Measurements from ENCODE around the gene SH2B2.

SH2B2 gene

GRCh38 chr7:102286237-102287110 is at the start of gene SH2B2:
TSS of gene SH2B2 (plus strand) at chr7:102286868. CDS start at chr7:102300551, 13,683 bp downstream.
- DNase-seq (ENCODE audit: low read depth), result no peak

DNA sequence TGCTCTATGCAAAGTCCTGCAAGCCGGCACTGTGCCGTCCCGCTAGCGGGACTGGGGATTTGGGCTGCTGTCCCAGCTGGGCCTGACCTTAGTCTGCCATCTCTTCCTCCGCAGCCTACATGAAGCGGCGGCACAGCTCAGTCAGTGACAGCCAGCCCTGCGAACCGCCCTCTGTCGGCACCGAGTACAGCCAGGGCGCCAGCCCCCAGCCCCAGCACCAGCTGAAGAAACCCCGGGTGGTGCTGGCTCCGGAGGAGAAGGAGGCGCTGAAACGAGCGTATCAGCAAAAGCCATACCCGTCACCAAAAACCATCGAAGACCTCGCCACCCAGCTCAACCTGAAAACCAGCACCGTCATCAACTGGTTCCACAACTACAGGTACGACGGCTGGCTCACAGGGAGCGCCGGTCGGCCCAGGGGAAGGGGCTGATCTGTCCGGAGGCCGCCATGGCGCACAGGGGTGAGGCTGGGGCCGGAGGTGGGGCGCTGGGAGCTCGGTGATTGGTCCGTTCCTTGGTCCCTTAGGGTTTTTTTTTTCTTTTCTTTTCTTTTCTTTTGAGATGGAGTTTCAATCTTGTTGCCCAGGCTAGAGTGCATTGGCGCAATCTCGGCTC is 47.4 kb upstream of the SH2B2 start:
- no peak for DNase-seq (ENCODE audit: low read depth)

GRCh38 chr7:102241431-102241830 is 45.2 kb upstream of the SH2B2 start:
- DNase-seq (ENCODE audit: low read depth), result no peak

- DNase-seq (ENCODE audit: low read depth), result no peak
Observed at GRCh38 chr7:102244601-102245000, 42.1 kb upstream of the SH2B2 start.

- no peak for DNase-seq (ENCODE audit: low read depth)
Observed at GRCh38 chr7:102248081-102248455, 38.6 kb upstream of the SH2B2 start.

- no peak for DNase-seq (ENCODE audit: low read depth)
Observed at GRCh38 chr7:102248456-102249395, 37.9 kb upstream of the SH2B2 start.

DNA sequence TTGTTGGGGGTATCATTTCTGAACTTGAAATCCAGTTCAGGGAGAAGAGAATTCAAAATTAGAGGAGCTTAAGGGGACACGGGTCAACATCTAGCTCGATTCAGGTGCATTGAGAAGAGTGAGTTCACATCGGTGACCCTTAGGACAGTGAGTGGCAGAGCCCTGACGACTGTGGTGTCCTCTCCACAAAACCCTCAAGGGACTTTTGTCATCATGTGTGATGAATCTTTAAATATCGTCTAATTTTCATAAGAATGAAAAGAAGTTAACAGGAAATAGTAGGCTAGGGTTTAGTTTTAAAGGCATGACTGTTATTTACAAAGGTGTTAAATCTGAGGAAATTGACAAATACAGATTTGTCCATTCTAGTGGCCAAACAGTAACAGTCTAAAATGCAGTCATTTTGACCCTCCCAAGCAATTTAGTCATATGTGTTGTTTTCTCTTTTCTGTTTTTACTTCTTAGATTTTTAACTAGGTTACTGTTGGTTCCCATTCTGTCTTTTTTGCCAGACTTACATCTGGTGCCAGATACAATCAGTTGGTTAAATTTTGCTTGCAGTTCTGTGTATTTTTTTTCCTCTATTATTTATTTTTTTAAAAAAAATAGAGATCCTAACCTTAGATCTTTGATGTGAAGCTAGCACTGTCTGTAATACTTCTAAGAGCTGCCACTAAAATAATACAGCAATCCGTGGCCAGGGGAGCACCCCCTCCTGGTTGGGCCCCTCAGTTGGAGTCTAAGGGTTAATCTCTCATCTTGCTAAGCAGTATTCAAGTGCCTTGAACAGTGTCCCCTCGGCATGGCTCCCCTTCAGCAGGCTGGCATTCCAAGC is 34.9 kb upstream of the SH2B2 start:
- DNase-seq (ENCODE audit: low read depth), result no peak

GRCh38 chr7:102252366-102252982 is 34.2 kb upstream of the SH2B2 start:
- no peak for DNase-seq (ENCODE audit: low read depth)

- no peak for DNase-seq (ENCODE audit: low read depth)
Observed at GRCh38 chr7:102253066-102253972, 33.3 kb upstream of the SH2B2 start.

DNA sequence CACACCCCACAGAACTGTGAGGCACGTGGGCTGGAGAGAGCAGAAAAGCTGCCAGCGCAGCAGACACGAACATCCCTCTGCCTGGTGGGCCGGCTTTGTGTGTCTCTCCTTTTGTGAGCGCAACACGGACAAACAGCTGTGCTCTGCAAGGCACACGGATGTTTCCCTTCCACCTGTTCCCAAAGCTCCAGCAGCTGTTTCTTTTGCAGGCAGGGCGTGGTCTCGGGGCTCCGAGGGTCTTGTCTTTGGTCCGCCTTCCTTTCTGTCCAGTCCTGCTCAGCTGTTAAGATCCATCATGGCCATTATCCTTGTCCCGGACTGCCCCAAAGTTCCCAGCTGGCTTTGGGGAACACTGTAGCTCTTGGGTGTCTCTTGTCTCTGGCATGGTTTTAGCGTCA is 32.7 kb upstream of the SH2B2 start:
- DNase-seq (ENCODE audit: low read depth), result no peak

- DNase-seq (ENCODE audit: low read depth), result no peak
Observed at GRCh38 chr7:102254521-102254920, 32.1 kb upstream of the SH2B2 start.

GRCh38 chr7:102255501-102255900 is 31.2 kb upstream of the SH2B2 start:
- no peak for DNase-seq (ENCODE audit: low read depth)

DNA sequence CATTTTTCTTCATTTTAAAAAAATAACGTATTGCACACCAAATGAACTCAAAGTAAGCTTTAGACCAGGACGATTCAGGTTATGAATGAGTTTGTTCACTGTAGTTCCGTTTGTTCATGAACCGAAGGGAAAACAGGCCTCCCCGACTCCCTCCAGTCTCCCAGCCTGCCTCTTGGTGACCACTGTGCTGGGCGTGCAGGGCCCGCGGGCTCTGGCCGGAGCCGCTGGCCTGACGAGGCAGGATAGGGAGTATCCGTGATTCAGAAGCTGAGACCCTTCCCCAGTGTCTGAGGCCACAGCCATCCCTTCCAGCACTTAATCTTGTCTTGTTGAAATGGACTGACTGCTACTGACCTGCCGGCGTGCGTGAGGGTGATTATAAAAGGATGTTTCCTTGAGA is 30.8 kb upstream of the SH2B2 start:
- no peak for DNase-seq (ENCODE audit: low read depth)

DNA sequence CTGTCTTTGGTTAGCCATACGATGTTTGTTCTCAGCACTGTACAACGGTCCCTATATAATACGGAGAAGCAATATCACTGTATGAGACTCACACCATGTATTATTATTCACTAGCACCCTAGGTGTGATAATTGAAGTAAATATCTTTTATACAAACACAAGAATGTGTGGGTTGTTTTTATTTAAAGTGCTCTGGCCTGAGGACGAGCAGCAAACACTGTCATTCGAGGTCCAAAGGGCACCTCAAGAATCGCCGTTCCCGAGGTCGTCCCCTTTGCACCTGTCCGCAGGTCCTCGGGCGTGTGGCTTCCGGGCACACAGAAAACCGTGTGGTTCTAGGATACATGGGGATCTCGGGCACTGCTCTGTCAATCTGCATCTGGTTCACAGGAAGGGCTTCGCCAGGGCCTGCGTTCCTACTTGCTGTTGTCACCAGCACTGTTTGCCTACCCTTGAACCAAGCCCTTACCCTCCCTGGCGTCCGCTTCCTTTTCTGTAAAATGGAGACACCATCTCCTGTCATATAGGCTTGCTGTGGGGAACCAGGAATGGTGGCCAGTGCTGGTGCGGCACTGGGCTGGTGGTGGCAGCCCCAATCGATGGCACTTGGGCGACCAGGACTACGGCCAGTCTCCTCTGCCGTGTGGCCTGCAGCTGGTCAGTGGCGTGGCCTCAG is 28.5 kb upstream of the SH2B2 start:
- DNase-seq (ENCODE audit: low read depth), result no peak

- DNase-seq (ENCODE audit: low read depth), result no peak
Observed at GRCh38 chr7:102258749-102259107, 27.9 kb upstream of the SH2B2 start.

GRCh38 chr7:102260856-102261255 is 25.8 kb upstream of the SH2B2 start:
- no peak for DNase-seq (ENCODE audit: low read depth)

- DNase-seq (ENCODE audit: low read depth), result no peak
Observed at GRCh38 chr7:102261451-102261850, 25.2 kb upstream of the SH2B2 start.

- DNase-seq (ENCODE audit: low read depth), result no peak
Observed at GRCh38 chr7:102262546-102262945, 24.1 kb upstream of the SH2B2 start.

- no peak for DNase-seq (ENCODE audit: low read depth)
Observed at GRCh38 chr7:102264367-102264891, 22.2 kb upstream of the SH2B2 start.
